Measurements from ENCODE around the gene TMTC4. TPM values are rescaled to one million over a fixed set of nuclear protein-coding genes. Genes with fewer than 3 reads are reported as not detected.

Gene TMTC4, protein sequence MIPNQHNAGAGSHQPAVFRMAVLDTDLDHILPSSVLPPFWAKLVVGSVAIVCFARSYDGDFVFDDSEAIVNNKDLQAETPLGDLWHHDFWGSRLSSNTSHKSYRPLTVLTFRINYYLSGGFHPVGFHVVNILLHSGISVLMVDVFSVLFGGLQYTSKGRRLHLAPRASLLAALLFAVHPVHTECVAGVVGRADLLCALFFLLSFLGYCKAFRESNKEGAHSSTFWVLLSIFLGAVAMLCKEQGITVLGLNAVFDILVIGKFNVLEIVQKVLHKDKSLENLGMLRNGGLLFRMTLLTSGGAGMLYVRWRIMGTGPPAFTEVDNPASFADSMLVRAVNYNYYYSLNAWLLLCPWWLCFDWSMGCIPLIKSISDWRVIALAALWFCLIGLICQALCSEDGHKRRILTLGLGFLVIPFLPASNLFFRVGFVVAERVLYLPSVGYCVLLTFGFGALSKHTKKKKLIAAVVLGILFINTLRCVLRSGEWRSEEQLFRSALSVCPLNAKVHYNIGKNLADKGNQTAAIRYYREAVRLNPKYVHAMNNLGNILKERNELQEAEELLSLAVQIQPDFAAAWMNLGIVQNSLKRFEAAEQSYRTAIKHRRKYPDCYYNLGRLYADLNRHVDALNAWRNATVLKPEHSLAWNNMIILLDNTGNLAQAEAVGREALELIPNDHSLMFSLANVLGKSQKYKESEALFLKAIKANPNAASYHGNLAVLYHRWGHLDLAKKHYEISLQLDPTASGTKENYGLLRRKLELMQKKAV
- 19.5 and 23.3 TPM in 2 replicates for total RNA-seq (ENCODE audit: low replicate concordance)

DNA sequence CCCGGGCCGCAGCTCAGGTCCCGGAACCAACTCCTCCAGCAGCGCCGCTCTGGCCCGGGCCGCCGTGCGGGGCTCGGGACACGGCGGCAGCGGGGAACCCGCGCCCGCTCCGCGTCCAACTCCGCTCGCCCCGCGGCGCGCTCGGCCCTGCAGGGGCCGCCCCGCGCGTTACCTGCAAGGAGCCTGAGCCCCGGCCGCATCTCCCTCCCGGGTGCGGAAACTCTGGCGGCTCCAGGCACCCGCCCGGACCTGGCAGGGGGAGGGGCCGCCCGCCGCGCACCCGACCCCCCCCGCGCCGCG, at the start of gene TMTC4:
Gene TMTC4, minus strand, starts transcription at position 224 of the 300 bp plus-strand sequence. CDS start 4,433 bp downstream, outside the sequence.
- TF ChIP-seq, protein P1, sequence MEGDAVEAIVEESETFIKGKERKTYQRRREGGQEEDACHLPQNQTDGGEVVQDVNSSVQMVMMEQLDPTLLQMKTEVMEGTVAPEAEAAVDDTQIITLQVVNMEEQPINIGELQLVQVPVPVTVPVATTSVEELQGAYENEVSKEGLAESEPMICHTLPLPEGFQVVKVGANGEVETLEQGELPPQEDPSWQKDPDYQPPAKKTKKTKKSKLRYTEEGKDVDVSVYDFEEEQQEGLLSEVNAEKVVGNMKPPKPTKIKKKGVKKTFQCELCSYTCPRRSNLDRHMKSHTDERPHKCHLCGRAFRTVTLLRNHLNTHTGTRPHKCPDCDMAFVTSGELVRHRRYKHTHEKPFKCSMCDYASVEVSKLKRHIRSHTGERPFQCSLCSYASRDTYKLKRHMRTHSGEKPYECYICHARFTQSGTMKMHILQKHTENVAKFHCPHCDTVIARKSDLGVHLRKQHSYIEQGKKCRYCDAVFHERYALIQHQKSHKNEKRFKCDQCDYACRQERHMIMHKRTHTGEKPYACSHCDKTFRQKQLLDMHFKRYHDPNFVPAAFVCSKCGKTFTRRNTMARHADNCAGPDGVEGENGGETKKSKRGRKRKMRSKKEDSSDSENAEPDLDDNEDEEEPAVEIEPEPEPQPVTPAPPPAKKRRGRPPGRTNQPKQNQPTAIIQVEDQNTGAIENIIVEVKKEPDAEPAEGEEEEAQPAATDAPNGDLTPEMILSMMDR (IDR thresholded peaks at IDR 0.05; ENCODE audit: insufficient read depth, low read length), result no peak

DNA sequence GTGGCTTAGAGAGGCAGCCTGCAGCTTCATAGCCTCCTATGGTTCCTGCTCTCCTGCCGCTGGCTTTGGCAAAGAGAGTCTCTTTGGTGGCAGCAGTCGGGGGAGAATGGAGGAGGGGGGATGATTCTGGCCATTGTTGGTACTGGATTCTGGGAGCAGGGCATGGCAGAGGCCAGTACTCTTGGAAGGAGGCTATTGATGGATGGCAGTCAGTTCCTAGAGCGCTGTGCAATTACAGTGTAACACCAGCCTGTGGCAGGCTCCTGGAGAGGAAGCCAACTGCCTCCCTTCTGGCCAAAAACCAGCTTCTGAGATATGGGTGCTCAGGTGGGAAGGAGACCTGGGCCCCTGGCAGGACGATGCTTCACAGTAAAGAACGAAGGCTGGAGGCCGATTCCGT, 47.9 kb upstream of the TMTC4 start:
- no peak overlapping the region for H3K4me3 ChIP-seq (ENCODE audit: low read depth, low read length)
- TF ChIP-seq, protein P1 (IDR thresholded peaks at IDR 0.05; ENCODE audit: insufficient read depth, low read length), result no peak
- DNase-seq (ENCODE audit: low read depth), result no peak

More for the DNA sequence above, at the start of gene TMTC4:
- peak within 1 kb of the TSS; percentile 87 for H3K4me3 ChIP-seq (ENCODE audit: low read depth, low read length)
- DNase-seq (ENCODE audit: low read depth), result no peak

DNA sequence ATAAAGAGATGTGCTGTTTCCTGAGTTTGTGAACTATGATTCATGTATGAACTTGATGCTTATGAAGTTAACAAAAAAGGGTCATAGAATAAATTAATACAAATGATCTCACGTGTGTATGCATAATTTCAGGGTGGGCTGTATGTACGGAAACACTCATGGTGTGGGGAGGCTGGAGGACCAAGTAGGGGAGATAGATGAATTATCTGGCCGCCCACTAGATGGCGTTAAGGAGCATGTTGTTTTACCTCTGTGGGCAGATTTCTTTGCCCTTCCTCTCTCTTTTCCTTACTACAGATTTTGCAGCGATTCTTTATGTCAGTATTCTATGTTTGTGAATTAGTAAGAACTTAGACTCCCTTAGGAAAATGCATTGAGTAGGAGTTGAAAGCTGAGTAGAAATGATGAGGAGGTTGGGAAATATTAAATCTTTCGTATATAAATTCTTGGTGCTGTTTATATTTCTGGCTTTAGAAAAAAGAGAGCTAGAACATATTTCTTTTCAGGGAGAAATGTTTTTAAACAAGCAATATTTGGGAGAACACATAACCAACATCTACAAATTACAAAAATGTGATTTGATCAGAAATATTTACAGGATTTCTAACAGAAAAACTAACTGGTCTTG, 47.4 kb upstream of the TMTC4 start:
- H3K4me3 ChIP-seq (ENCODE audit: low read depth, low read length), result no peak overlapping the region
- peak; percentile 73 for DNase-seq (ENCODE audit: low read depth)
- TF ChIP-seq, protein P1 (IDR thresholded peaks at IDR 0.05; ENCODE audit: insufficient read depth, low read length), result peak; percentile 78

DNA sequence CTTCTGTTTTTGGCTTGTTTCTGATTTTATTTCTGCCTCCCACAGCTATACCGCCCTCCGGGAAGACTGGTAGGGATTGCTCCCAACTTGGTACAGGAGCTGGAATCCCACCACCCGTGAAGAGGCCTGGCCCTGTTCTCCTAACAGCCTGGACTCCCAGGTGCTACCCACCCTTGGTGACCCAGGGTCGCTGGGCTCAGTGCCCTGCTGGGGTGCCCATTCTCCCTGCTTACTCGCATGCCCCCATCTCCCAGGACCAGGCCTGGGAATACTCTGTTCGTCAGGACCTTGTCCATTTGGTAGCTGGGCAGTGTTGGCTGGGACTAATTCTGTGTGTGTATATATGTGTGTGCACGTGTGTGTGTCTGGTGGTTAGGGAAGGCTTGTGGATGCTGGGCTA, 41.0 kb upstream of the TMTC4 start:
- no peak overlapping the region for H3K4me3 ChIP-seq (ENCODE audit: low read depth, low read length)
- TF ChIP-seq, protein P1 (IDR thresholded peaks at IDR 0.05; ENCODE audit: insufficient read depth, low read length), result no peak
- DNase-seq (ENCODE audit: low read depth), result no peak

DNA sequence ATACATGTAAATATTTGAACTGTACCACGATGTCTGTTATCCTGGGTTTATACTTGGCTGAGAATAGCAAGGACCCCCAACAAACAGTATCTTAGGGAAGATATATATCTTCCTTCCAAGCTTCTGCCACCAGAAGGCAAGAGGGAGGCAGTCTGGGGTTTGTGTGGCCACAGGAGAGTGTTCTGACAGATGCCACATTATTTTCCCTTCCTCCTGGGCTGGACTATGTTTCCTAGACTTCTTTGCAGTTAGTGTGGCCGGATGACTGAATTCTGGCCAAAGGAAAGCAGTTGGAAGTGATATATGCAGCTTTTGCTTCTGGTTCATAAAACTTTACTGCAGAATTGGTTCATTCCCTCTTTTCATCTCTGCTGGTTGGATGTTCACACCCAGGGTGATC, 39.9 kb upstream of the TMTC4 start:
- no peak overlapping the region for H3K4me3 ChIP-seq (ENCODE audit: low read depth, low read length)
- TF ChIP-seq, protein P1 (IDR thresholded peaks at IDR 0.05; ENCODE audit: insufficient read depth, low read length), result no peak
- DNase-seq (ENCODE audit: low read depth), result no peak

DNA sequence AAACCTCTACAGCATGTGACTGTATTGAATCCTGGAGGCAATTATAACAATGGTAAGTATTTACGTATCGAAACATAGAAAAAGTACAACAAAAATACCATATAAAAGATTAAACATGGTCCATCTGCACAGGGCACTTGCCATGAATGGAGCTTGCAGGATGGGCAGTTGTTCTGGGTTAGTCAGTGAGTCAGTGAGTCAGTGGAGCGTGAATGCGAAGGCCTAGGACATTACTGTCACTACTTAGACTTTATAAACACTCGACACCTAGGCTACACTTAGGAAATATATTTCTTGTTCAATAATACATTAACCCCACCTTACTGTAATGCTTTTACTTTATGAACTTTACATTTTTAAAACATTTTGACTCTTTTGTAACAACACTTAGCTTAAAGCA, 35.6 kb upstream of the TMTC4 start:
- TF ChIP-seq, protein P1 (IDR thresholded peaks at IDR 0.05; ENCODE audit: insufficient read depth, low read length), result no peak
- DNase-seq (ENCODE audit: low read depth), result no peak
- no peak overlapping the region for H3K4me3 ChIP-seq (ENCODE audit: low read depth, low read length)
